MM.1S (cell line): ENCODE results near the gene TMEM178B.

ENCODE experiments used
- DNase-seq: peaks from one replicate; pipeline ENCODE4 v3.0.0-alpha.2; 2015
- H2AFZ ChIP-seq: fragments of 300-600 bp; sonication (generic); 2 replicates; pipeline ENCODE4 v1.6.0; 2016; ENCODE audit warnings: antibody characterized with exemption, low read length
- H3F3A ChIP-seq: fragments of 300-600 bp; sonication (generic); 2 replicates; pipeline ENCODE4 v1.6.1; 2016; ENCODE audit warnings: mild to moderate bottlenecking, antibody characterized with exemption, low read length, moderate library complexity, mixed read lengths; ENCODE audit not compliant: insufficient read depth
- H3K27ac ChIP-seq: fragments of 300-600 bp; sonication (generic); 2 replicates; pipeline ENCODE4 v1.5.1; 2016; ENCODE audit warnings: mild to moderate bottlenecking, low read length
- H3K27me3 ChIP-seq: fragments of 300-600 bp; sonication (generic); replicated peaks from 2 replicates; pipeline ENCODE4 v1.6.0; 2016; ENCODE audit warnings: low read length; ENCODE audit not compliant: insufficient read depth
- H3K36me3 ChIP-seq: fragments of 300-600 bp; sonication (generic); replicated peaks from 2 replicates; pipeline ENCODE4 v1.6.1; 2016; ENCODE audit warnings: mild to moderate bottlenecking, low read length, mixed read lengths; ENCODE audit not compliant: insufficient read depth
- H3K4me1 ChIP-seq: fragments of 300-600 bp; sonication (generic); 2 replicates; pipeline ENCODE4 v1.6.1; 2016; ENCODE audit warnings: low read length, mixed read lengths
- H3K4me2 ChIP-seq: fragments of 300-600 bp; sonication (generic); 2 replicates; pipeline ENCODE4 v1.6.0; 2016; ENCODE audit warnings: low read depth, low read length
- H3K4me3 ChIP-seq: fragments of 300-600 bp; sonication (generic); 2 replicates; pipeline ENCODE4 v1.5.1; 2016; ENCODE audit warnings: low read length, mixed read lengths
- H3K79me2 ChIP-seq: fragments of 300-600 bp; sonication (generic); 2 replicates; pipeline ENCODE4 v1.6.1; 2016; ENCODE audit warnings: mixed run types, low read length, mixed read lengths
- H3K9ac ChIP-seq: fragments of 300-600 bp; sonication (generic); 2 replicates; pipeline ENCODE4 v1.6.1; 2016; ENCODE audit warnings: low read length, mixed read lengths
- H3K9me2 ChIP-seq: fragments of 300-600 bp; sonication (generic); replicated peaks from 2 replicates; pipeline ENCODE4 v1.6.1; 2016; ENCODE audit warnings: mild to moderate bottlenecking, low read length, mixed read lengths; ENCODE audit not compliant: insufficient read depth
- H3K9me3 ChIP-seq: fragments of 300-600 bp; sonication (generic); replicated peaks from 2 replicates; pipeline ENCODE4 v1.6.1; 2016; ENCODE audit warnings: mild to moderate bottlenecking, low read length, mixed read lengths; ENCODE audit not compliant: insufficient read depth
- H4K20me1 ChIP-seq: fragments of 300-600 bp; sonication (generic); 2 replicates; pipeline ENCODE4 v1.6.1; 2016; ENCODE audit warnings: mild to moderate bottlenecking, low read length, moderate library complexity, mixed read lengths; ENCODE audit not compliant: insufficient read depth
- CTCF ChIP-seq: fragments of 300-600 bp; sonication (generic); IDR thresholded peaks from 2 replicates; pipeline ENCODE4 v1.5.1; 2016; ENCODE audit warnings: antibody characterized with exemption, low read length, mixed read lengths
- EZH2 ChIP-seq: fragments of 300-600 bp; sonication (generic); optimal IDR thresholded peaks from 2 replicates; pipeline ENCODE3; 2017; ENCODE audit warnings: low read depth, mild to moderate bottlenecking, antibody characterized with exemption, low read length, mixed read lengths
- EZH2phosphoT487 ChIP-seq: fragments of 300-600 bp; sonication (generic); IDR thresholded peaks from 2 replicates; pipeline ENCODE4 v1.6.1; 2018; ENCODE audit warnings: antibody characterized with exemption, low read length

The TMEM178B gene

GRCh38 chr7:141430455-141431139 lies 356.7 kb downstream of the TMEM178B start:
- no peak for DNase-seq
- H3K79me2 ChIP-seq: no peaks in the 10 kb centered on the region
- peaks cover 15% of the 10 kb centered on the region for H3K4me1 ChIP-seq
- TF ChIP-seq EZH2phosphoT487: no peak
- TF ChIP-seq CTCF: no peak
- no peak overlapping the region for H3K9ac ChIP-seq
- H3K27me3 ChIP-seq: no peaks in the 10 kb centered on the region
- no peaks in the 10 kb centered on the region for H3K9me2 ChIP-seq
- no peak overlapping the region for H3K4me2 ChIP-seq
- no peaks in the 10 kb centered on the region for H3F3A ChIP-seq
- no peaks in the 10 kb centered on the region for H4K20me1 ChIP-seq
- H3K36me3 ChIP-seq: no peaks in the 10 kb centered on the region
- H3K27ac ChIP-seq: no peak overlapping the region
- H3K4me3 ChIP-seq: no peak overlapping the region
- no peak overlapping the region for H2AFZ ChIP-seq
- no peaks in the 10 kb centered on the region for H3K9me3 ChIP-seq

- H3K9ac ChIP-seq: no peak overlapping the region
- H3K27me3 ChIP-seq: no peaks in the 10 kb centered on the region
- no peak overlapping the region for H3K27ac ChIP-seq
- no peak for DNase-seq
- no peaks in the 10 kb centered on the region for H3K79me2 ChIP-seq
- no peak overlapping the region for H3K4me2 ChIP-seq
- no peak overlapping the region for H2AFZ ChIP-seq
- H3K4me1 ChIP-seq: peaks cover 15% of the 10 kb centered on the region
- no peaks in the 10 kb centered on the region for H3F3A ChIP-seq
- TF ChIP-seq EZH2 (no peak), EZH2phosphoT487 (no peak), CTCF (no peak)
- no peak overlapping the region for H3K4me3 ChIP-seq
- no peaks in the 10 kb centered on the region for H3K9me2 ChIP-seq
- no peaks in the 10 kb centered on the region for H3K36me3 ChIP-seq
- no peaks in the 10 kb centered on the region for H4K20me1 ChIP-seq
- no peaks in the 10 kb centered on the region for H3K9me3 ChIP-seq
Measured at GRCh38 chr7:141431140-141431479, 357.2 kb downstream of the TMEM178B start.

- TF ChIP-seq EZH2phosphoT487 (no peak), CTCF (no peak), EZH2 (no peak)
- no peaks in the 10 kb centered on the region for H3K9me3 ChIP-seq
- peaks cover 15% of the 10 kb centered on the region for H3K4me1 ChIP-seq
- no peak overlapping the region for H3K4me3 ChIP-seq
- H3K9ac ChIP-seq: no peak overlapping the region
- no peak overlapping the region for H2AFZ ChIP-seq
- H3K36me3 ChIP-seq: no peaks in the 10 kb centered on the region
- no peaks in the 10 kb centered on the region for H3F3A ChIP-seq
- no peaks in the 10 kb centered on the region for H3K79me2 ChIP-seq
- H3K4me2 ChIP-seq: no peak overlapping the region
- no peaks in the 10 kb centered on the region for H3K9me2 ChIP-seq
- no peak overlapping the region for H3K27ac ChIP-seq
- no peaks in the 10 kb centered on the region for H4K20me1 ChIP-seq
- no peaks in the 10 kb centered on the region for H3K27me3 ChIP-seq
- no peak for DNase-seq
Measured at GRCh38 chr7:141431711-141432110, 357.8 kb downstream of the TMEM178B start.
